ENCODE results near the gene NAALAD2. TPM values are rescaled to one million over a fixed set of nuclear protein-coding genes. Genes with fewer than 3 reads are reported as not detected.
"Not testable (repeated sequence)": the region's sequence is repeated elsewhere in the genome, so short reads cannot be mapped to it uniquely, and the experiment has no call there.

NAALAD2 gene
- total RNA-seq, 5 donors from 2014 or later (not counting 1 experiment from before 2014, with no cell fraction given) = not detected

DNA sequence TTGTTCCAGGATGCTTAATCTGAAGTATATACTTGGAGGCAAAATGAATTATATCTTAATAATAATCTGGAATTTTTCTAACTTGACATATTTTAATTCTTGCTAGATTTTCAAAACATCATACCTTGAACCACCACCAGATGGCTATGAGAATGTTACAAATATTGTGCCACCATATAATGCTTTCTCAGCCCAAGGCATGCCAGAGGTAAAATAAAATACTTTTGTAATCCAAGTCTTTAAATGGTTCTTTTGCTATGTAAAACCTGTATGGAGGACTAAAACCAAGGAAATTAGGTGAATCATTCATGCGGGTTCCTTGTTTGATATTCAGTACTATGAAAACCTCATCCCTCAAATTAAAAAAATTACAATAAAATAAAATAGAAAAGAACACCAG, 14.4 kb downstream of the NAALAD2 start:
- Histone ChIP-seq H3K27me3 (replicated peaks in 1 of 2; ENCODE audit: control insufficient read depth in 2 of 2, extremely low read depth in 1 of 2, insufficient read depth in 2 of 2, low read length in 1 of 2) (no peaks in the 10 kb centered on the region), H3K27ac (ENCODE audit: low read length) (no peak overlapping the region), H3K36me3 (ENCODE audit: control insufficient read depth in 2 of 2, extremely low read depth in 1 of 2, insufficient read depth in 1 of 2, low read length in 1 of 2) (no peaks in the 10 kb centered on the region), H3K4me3 (ENCODE audit: control insufficient read depth in 1 of 2, extremely low read depth in 1 of 2, low read length in 1 of 2) (no peak overlapping the region), H3K9me3 (no peaks in the 10 kb centered on the region), H3K4me1 (ENCODE audit: control insufficient read depth in 1 of 2, extremely low read depth in 1 of 2, insufficient read depth in 2 of 2, low read length in 2 of 2) (no peaks in the 10 kb centered on the region)
- Mint-ChIP-seq H3K27me3 (peaks cover 3% of the 10 kb centered on the region in 2 donors), H3K4me1 (no peaks in the 10 kb centered on the region), H3K4me3 (no peak overlapping the region), H3K9me3 (no peaks in the 10 kb centered on the region), H3K36me3 (no peaks in the 10 kb centered on the region), H3K27ac (no peak overlapping the region)
- CTCF ChIA-PET = no interaction called here
- DNase-seq = no peak
- POLR2A ChIA-PET = no interaction called here
- ATAC-seq (replicated peaks in 1 of 4) = no peak
- no CpG with 5 or more reads among the region's 1 CpG for WGBS (ENCODE audit: insufficient coverage)

DNA sequence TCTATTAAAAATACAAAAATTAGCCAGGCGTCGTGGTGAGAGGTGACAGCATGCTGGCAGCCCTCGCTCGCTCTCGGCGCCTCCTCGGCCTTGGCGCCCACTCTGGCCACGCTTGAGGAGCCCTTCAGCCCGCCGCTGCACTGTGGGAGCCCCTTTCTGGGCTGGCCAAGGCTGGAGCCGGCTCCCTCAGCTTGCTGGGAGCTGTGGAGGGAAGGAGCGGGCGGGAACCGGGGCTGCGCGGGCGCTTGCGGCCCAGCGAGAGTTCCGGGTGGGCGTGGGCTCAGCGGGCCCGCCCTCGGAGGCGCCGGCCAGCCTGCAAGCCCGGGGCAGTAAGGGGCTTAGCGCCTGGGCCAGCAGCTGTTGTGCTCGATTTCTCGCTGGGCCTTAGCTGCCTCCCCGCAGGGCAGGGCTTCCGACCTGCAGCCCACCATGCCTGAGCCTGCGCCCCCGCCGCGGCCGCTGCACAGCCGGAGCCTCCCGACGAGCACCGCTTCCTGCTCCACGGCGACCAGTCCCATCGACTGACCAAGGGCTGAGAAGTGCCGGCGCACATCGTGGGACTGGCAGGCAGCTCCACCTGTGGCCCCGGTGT, 32.6 kb downstream of the NAALAD2 start:
- H3K9me3 ChIP-seq; H3K4me3 ChIP-seq (ENCODE audit: control insufficient read depth in 1 of 2, extremely low read depth in 1 of 2, low read length in 1 of 2); H3K9me3 Mint-ChIP-seq; H3K36me3 Mint-ChIP-seq; H3K27ac ChIP-seq (ENCODE audit: low read length); H3K36me3 ChIP-seq (ENCODE audit: control insufficient read depth in 2 of 2, extremely low read depth in 1 of 2, insufficient read depth in 1 of 2, low read length in 1 of 2); H3K27me3 ChIP-seq (replicated peaks in 1 of 2; ENCODE audit: control insufficient read depth in 2 of 2, extremely low read depth in 1 of 2, insufficient read depth in 2 of 2, low read length in 1 of 2); POLR2A ChIA-PET; CTCF ChIA-PET; H3K27ac Mint-ChIP-seq; H3K4me1 ChIP-seq (ENCODE audit: control insufficient read depth in 1 of 2, extremely low read depth in 1 of 2, insufficient read depth in 2 of 2, low read length in 2 of 2); H3K4me1 Mint-ChIP-seq; DNase-seq; H3K4me3 Mint-ChIP-seq; ATAC-seq (replicated peaks in 1 of 4): not testable (repeated sequence)
- H3K27me3 Mint-ChIP-seq = peaks cover 8 to 14% of the 10 kb centered on the region in 2 donors
- WGBS (ENCODE audit: insufficient coverage) = 96% methylated on average over 35 of the region's 49 CpGs

DNA sequence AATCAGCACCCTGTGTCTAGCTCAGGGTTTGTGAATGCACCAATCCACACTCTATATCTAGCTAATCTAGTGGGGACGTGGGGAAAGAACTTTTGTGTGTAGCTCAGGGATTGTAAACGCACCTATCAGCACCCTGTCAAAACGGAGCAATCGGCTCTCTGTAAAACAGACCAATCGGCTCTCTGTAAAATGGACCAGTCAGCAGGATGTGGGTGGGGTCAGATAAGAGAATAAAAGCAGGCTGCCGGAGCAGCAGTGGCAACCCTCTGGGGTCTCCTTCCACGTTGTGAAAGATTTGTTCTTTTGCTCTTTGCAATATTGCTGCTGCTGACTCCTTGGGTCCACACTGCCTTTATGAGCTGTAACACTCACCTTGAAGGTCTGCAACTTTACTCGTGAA, 33.2 kb downstream of the NAALAD2 start:
- H3K27ac ChIP-seq (ENCODE audit: low read length); H3K27me3 ChIP-seq (replicated peaks in 1 of 2; ENCODE audit: control insufficient read depth in 2 of 2, extremely low read depth in 1 of 2, insufficient read depth in 2 of 2, low read length in 1 of 2); H3K4me3 ChIP-seq (ENCODE audit: control insufficient read depth in 1 of 2, extremely low read depth in 1 of 2, low read length in 1 of 2); H3K36me3 Mint-ChIP-seq; H3K9me3 ChIP-seq; CTCF ChIA-PET; H3K4me3 Mint-ChIP-seq; H3K4me1 ChIP-seq (ENCODE audit: control insufficient read depth in 1 of 2, extremely low read depth in 1 of 2, insufficient read depth in 2 of 2, low read length in 2 of 2); H3K27ac Mint-ChIP-seq; ATAC-seq (replicated peaks in 1 of 4); POLR2A ChIA-PET; DNase-seq; H3K9me3 Mint-ChIP-seq; H3K36me3 ChIP-seq (ENCODE audit: control insufficient read depth in 2 of 2, extremely low read depth in 1 of 2, insufficient read depth in 1 of 2, low read length in 1 of 2); H3K4me1 Mint-ChIP-seq: not testable (repeated sequence)
- H3K27me3 Mint-ChIP-seq = peaks cover 7 to 14% of the 10 kb centered on the region in 2 donors
- WGBS (ENCODE audit: insufficient coverage) = 88% methylated on average over 6 of the region's 8 CpGs

DNA sequence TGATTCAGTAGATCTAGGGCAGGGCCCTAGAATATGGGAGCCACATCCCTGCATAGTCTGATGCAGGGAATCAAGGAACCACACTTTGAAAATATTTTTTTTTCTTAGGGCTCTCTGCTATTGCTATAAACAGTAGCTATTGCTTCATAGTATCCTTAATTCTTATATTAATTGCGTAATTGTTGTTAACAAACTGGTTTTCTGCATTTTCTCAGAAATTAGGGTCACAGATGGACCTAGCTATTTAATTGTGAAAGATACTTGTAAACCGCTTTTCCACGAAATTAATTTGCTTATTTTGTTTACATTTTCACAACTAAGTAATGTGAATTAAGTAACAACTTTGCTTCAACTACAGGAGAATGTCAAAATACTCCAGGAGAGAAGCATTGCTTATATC, 34.1 kb downstream of the NAALAD2 start:
- WGBS (ENCODE audit: insufficient coverage) = no CpG with 5 or more reads among the region's 3 CpGs
- H3K9me3 Mint-ChIP-seq = no peaks in the 10 kb centered on the region
- H3K36me3 ChIP-seq (ENCODE audit: control insufficient read depth in 2 of 2, extremely low read depth in 1 of 2, insufficient read depth in 1 of 2, low read length in 1 of 2) = no peaks in the 10 kb centered on the region
- no peak overlapping the region for H3K4me3 Mint-ChIP-seq
- H3K4me3 ChIP-seq (ENCODE audit: control insufficient read depth in 1 of 2, extremely low read depth in 1 of 2, low read length in 1 of 2) = no peak overlapping the region
- no peaks in the 10 kb centered on the region for H3K36me3 Mint-ChIP-seq
- H3K27me3 ChIP-seq (replicated peaks in 1 of 2; ENCODE audit: control insufficient read depth in 2 of 2, extremely low read depth in 1 of 2, insufficient read depth in 2 of 2, low read length in 1 of 2) = peaks cover 0 to 3% of the 10 kb centered on the region in 2 experiments
- ATAC-seq (replicated peaks in 1 of 4) (no peak), DNase-seq (no peak)
- CTCF ChIA-PET = no interaction called here
- no peaks in the 10 kb centered on the region for H3K4me1 Mint-ChIP-seq
- no peak overlapping the region for H3K27ac Mint-ChIP-seq
- no peak overlapping the region for H3K27ac ChIP-seq (ENCODE audit: low read length)
- no peaks in the 10 kb centered on the region for H3K4me1 ChIP-seq (ENCODE audit: control insufficient read depth in 1 of 2, extremely low read depth in 1 of 2, insufficient read depth in 2 of 2, low read length in 2 of 2)
- H3K27me3 Mint-ChIP-seq = peaks cover 7 to 14% of the 10 kb centered on the region in 2 donors
- POLR2A ChIA-PET = no interaction called here
- no peaks in the 10 kb centered on the region for H3K9me3 ChIP-seq

DNA sequence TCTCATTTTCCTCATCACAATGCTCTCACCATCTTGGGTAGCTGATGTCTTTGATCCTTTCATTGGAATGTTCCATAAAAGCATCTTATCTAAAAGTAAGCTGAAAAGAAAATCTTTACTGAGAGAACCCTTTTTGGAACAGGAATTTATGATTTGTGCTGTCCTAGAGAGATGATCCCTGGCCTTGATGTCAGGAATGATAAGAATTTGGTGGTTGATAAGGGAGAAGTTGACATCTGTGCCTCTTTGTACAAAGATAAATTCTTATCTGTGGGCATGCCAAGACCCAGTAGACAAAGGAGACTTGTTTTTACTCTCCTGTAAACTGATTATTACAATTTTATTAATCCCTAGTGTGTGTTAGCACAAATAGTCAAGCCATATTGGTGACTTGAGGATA, 36.9 kb downstream of the NAALAD2 start:
- H3K27ac Mint-ChIP-seq = no peak overlapping the region
- DNase-seq (no peak), ATAC-seq (replicated peaks in 1 of 4) (no peak)
- H3K9me3 Mint-ChIP-seq = no peaks in the 10 kb centered on the region
- ChIA-PET POLR2A (no interaction called here), CTCF (no interaction called here)
- H3K9me3 ChIP-seq = no peaks in the 10 kb centered on the region
- H3K36me3 ChIP-seq (ENCODE audit: control insufficient read depth in 2 of 2, extremely low read depth in 1 of 2, insufficient read depth in 1 of 2, low read length in 1 of 2) = no peaks in the 10 kb centered on the region
- no peak overlapping the region for H3K4me3 ChIP-seq (ENCODE audit: control insufficient read depth in 1 of 2, extremely low read depth in 1 of 2, low read length in 1 of 2)
- no peaks in the 10 kb centered on the region for H3K4me1 ChIP-seq (ENCODE audit: control insufficient read depth in 1 of 2, extremely low read depth in 1 of 2, insufficient read depth in 2 of 2, low read length in 2 of 2)
- H3K4me1 Mint-ChIP-seq = no peaks in the 10 kb centered on the region
- H3K27ac ChIP-seq (ENCODE audit: low read length) = no peak overlapping the region
- no peak overlapping the region for H3K4me3 Mint-ChIP-seq
- H3K27me3 ChIP-seq (replicated peaks in 1 of 2; ENCODE audit: control insufficient read depth in 2 of 2, extremely low read depth in 1 of 2, insufficient read depth in 2 of 2, low read length in 1 of 2) = peaks cover 0 to 3% of the 10 kb centered on the region in 2 experiments
- H3K27me3 Mint-ChIP-seq = peaks cover 7 to 12% of the 10 kb centered on the region in 2 donors
- no peaks in the 10 kb centered on the region for H3K36me3 Mint-ChIP-seq

DNA sequence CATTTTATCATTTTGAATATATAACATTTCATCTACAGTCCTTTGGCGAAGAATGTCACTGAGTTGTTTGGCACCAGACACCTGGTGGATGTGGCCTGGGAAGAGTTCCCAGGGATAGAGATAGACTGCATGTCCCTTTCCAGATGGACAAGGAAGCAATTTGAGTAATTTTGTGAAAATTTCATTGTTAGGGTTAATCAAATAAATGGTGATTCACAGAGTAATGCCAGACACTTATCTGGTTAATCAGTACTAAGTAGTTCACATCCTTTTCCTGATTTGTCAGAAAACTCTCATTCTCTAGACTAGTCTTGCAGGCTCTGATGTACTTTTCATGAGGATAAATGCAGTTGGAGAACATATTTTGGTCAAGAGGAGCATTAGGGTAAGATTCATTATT, 41.6 kb downstream of the NAALAD2 start:
- CTCF ChIA-PET = no interaction called here
- no peak for ATAC-seq (replicated peaks in 1 of 4)
- no CpG with 5 or more reads among the region's 1 CpG for WGBS (ENCODE audit: insufficient coverage)

DNA sequence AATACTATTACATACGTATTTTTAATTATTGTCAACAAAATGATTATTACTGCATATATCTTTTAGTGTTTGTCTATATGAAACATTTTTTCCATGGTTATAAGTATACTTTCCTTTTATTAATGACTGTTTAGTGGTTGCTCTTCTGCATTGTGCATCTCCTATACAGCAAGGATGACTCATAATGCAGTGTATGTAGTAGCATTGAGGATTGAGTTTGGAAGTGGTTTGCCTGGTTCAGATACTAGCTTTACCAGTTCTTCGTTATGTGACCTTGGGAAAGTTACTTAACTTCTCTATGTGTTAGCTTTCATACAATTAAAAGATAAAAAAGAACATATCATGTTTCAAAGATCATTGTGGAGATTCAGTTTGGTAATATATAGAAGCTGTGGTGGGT, 44.3 kb downstream of the NAALAD2 start:
- no peaks in the 10 kb centered on the region for H3K36me3 ChIP-seq (ENCODE audit: control insufficient read depth in 2 of 2, extremely low read depth in 1 of 2, insufficient read depth in 1 of 2, low read length in 1 of 2)
- Mint-ChIP-seq H3K9me3 (peaks cover 0 to 3% (median 0%) of the 10 kb centered on the region in 3 donors), H3K27ac (no peak overlapping the region), H3K4me1 (no peaks in the 10 kb centered on the region), H3K4me3 (no peak overlapping the region), H3K36me3 (no peaks in the 10 kb centered on the region), H3K27me3 (peaks cover under 1 to 3% of the 10 kb centered on the region in 2 donors)
- H3K27ac ChIP-seq (ENCODE audit: low read length) = no peak overlapping the region
- ChIA-PET CTCF (no interaction called here), POLR2A (no interaction called here)
- WGBS (ENCODE audit: insufficient coverage) = no CpG with 5 or more reads among the region's 2 CpGs
- H3K27me3 ChIP-seq (replicated peaks in 1 of 2; ENCODE audit: control insufficient read depth in 2 of 2, extremely low read depth in 1 of 2, insufficient read depth in 2 of 2, low read length in 1 of 2) = no peaks in the 10 kb centered on the region
- no peaks in the 10 kb centered on the region for H3K9me3 ChIP-seq
- H3K4me3 ChIP-seq (ENCODE audit: control insufficient read depth in 1 of 2, extremely low read depth in 1 of 2, low read length in 1 of 2) = no peak overlapping the region
- ATAC-seq (replicated peaks in 1 of 4) (no peak), DNase-seq (no peak)
- H3K4me1 ChIP-seq (ENCODE audit: control insufficient read depth in 1 of 2, extremely low read depth in 1 of 2, insufficient read depth in 2 of 2, low read length in 2 of 2) = no peaks in the 10 kb centered on the region

More for the DNA sequence above, 41.6 kb downstream of the NAALAD2 start:
- H3K4me1 ChIP-seq (ENCODE audit: control insufficient read depth in 1 of 2, extremely low read depth in 1 of 2, insufficient read depth in 2 of 2, low read length in 2 of 2) = no peaks in the 10 kb centered on the region
- H3K27me3 ChIP-seq (replicated peaks in 1 of 2; ENCODE audit: control insufficient read depth in 2 of 2, extremely low read depth in 1 of 2, insufficient read depth in 2 of 2, low read length in 1 of 2) = no peaks in the 10 kb centered on the region
- Mint-ChIP-seq H3K4me1 (no peaks in the 10 kb centered on the region), H3K9me3 (peaks cover 0 to 3% (median 0%) of the 10 kb centered on the region in 3 donors), H3K36me3 (no peaks in the 10 kb centered on the region), H3K4me3 (no peak overlapping the region), H3K27me3 (peaks cover 4 to 7% of the 10 kb centered on the region in 2 donors), H3K27ac (no peak overlapping the region)
- H3K4me3 ChIP-seq (ENCODE audit: control insufficient read depth in 1 of 2, extremely low read depth in 1 of 2, low read length in 1 of 2) = no peak overlapping the region
- H3K36me3 ChIP-seq (ENCODE audit: control insufficient read depth in 2 of 2, extremely low read depth in 1 of 2, insufficient read depth in 1 of 2, low read length in 1 of 2) = no peaks in the 10 kb centered on the region
- DNase-seq = no peak
- H3K9me3 ChIP-seq = no peaks in the 10 kb centered on the region
- no peak overlapping the region for H3K27ac ChIP-seq (ENCODE audit: low read length)
- POLR2A ChIA-PET = no interaction called here

Measured in T-cell (primary cell).